GM12874 (cell line): Measurements from ENCODE around the gene BMP4.

Experiments used
- TF ChIP-seq, protein P1 (sequence below): IDR thresholded peaks from 2 replicates; pipeline ENCODE4 v1.5.1; 2011; ENCODE audit warnings: low read depth, mild to moderate bottlenecking, control low read depth, low read length, moderate library complexity; ENCODE audit not compliant: insufficient read depth

BMP4 gene

GRCh38 chr14:53953002-53953827 is 3.4 kb downstream of the BMP4 start:
- TF ChIP-seq, protein P1, sequence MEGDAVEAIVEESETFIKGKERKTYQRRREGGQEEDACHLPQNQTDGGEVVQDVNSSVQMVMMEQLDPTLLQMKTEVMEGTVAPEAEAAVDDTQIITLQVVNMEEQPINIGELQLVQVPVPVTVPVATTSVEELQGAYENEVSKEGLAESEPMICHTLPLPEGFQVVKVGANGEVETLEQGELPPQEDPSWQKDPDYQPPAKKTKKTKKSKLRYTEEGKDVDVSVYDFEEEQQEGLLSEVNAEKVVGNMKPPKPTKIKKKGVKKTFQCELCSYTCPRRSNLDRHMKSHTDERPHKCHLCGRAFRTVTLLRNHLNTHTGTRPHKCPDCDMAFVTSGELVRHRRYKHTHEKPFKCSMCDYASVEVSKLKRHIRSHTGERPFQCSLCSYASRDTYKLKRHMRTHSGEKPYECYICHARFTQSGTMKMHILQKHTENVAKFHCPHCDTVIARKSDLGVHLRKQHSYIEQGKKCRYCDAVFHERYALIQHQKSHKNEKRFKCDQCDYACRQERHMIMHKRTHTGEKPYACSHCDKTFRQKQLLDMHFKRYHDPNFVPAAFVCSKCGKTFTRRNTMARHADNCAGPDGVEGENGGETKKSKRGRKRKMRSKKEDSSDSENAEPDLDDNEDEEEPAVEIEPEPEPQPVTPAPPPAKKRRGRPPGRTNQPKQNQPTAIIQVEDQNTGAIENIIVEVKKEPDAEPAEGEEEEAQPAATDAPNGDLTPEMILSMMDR: no peak

- TF ChIP-seq, protein P1: no peak
These were observed 4.1 kb downstream of the BMP4 start for GRCh38 chr14:53952533-53952932.

DNA sequence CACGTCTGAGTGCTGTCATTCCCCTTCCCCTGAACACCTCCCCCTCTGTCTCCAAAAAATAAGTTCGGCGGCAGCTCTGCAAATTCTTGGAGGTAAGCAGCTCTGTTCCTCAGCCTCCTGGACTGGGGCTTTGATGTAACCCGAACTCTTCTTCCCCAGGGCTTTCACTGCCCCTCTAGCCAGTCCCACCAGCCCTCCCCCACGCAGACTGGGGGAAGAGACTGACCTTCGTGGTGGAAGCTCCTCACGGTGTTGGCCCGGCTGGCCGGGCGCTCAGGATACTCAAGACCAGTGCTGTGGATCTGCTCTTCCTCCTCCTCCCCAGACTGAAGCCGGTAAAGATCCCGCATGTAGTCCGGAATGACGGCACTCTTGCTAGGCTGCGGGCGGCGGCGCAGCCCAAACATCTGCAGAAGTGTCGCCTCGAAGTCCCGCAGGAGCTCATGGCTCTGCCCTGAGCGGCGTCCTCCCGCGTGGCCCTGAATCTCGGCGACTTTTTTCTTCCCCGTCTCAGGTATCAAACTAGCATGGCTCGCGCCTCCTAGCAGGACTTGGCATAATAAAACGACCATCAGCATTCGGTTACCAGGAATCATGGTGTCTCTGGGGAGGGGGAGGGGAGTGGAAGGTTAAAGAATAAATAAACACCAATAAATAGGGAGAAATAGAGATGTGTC is 4.9 kb downstream of the BMP4 start:
- TF ChIP-seq, protein P1: no peak

GRCh38 chr14:53951243-53951626 is 5.4 kb downstream of the BMP4 start:
- TF ChIP-seq, protein P1: no peak

DNA sequence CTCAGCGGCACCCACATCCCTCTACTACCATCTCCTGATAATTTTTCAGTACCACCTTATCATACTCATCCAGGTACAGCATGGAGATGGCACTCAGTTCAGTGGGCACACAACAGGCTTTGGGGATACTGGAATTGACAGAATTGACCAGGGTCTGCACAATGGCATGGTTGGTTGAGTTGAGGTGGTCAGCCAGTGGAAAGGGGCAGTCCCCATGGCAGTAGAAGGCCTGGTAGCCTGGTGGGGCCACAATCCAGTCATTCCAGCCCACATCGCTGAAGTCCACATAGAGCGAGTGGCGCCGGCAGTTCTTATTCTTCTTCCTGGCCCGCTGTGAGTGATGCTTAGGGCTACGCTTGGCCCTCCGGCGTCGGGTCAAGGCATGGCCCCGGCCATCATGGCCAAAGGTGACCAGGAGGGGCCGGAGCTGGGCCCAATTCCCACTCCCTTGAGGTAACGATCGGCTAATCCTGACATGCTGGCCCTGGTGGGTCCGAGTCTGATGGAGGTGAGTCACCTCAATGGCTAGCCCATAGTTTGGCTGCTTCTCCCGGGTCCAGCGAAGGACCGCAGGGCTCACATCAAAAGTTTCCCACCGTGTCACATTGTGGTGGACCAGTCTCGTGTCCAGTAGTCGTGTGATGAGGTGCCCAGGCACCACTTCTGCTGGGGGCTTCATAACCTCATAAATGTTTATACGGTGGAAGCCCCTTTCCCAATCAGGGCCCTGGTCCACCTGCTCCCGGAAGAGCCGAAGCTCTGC is 6.4 kb downstream of the BMP4 start:
- TF ChIP-seq, protein P1: no peak

DNA sequence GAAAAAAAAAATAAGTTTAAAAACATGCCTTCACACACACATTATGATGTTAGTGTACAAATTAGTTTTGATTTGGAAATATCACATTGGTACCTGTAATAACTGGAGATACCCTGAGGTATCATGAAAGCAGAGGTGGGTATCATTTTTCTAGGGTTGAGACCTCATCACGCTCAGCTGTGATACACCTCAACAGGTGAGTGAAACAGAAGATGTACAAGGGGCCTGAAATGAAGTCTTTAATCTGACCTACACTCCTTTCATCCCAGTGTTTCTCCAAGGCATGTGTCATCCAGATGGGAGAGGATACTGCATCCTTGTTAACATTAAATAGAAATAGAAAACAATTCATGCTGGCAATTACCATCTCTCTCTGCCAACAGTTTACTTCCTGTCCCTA is 7.4 kb downstream of the BMP4 start:
- TF ChIP-seq, protein P1: no peak
